ENCODE results near the gene FUT1. TPM values are rescaled to one million over a fixed set of nuclear protein-coding genes. Genes with fewer than 3 reads are reported as not detected.

Gene FUT1
- total and polyA plus RNA-seq, 10 of the 15 experiments (the other 5 are each of a cell fraction or from before 2014, with no cell fraction given), result 0.01 TPM; not detected in 9

GRCh38 chr19:48797103-48797502 lies 44.7 kb upstream of the FUT1 start (continued):
- TF ChIP-seq NR2C2 (IDR thresholded peaks at IDR 0.05; ENCODE audit: borderline replicate concordance, control insufficient read depth, insufficient read length, low read depth), result no peak

GRCh38 chr19:48796298-48797083 lies 44.0 kb upstream of the FUT1 start:
- SMC1A ChIA-PET (ENCODE audit: uncharacterized antibody, unreplicated experiment), result interaction anchor here (1.1 to 4.1 kb wide), 8 partner anchors 14 to 174 kb away, joined by 4 to 41 read pairs (median 8); partner anchors contain the start of genes BCAT2 and HSD17B14
- BruUV-seq (replicated peaks), result no TSS peak
- RAD21 ChIA-PET (ENCODE audit: unreplicated experiment), result interaction anchor here (1.1 to 4.1 kb wide), 6 partner anchors 10 to 174 kb away, joined by 7 to 72 read pairs (median 24); partner anchors contain the start of genes BCAT2 and HSD17B14
- Histone ChIP-seq H3K27me3 (replicated peaks in 1 of 2; ENCODE audit: control insufficient read depth in 2 of 2, insufficient read depth in 2 of 2, low read length in 1 of 2) (no peaks in the 10 kb centered on the region), H3K4me2 (ENCODE audit: control insufficient read depth, insufficient read depth) (no peak overlapping the region), H3K4me3 (no peak overlapping the region), H3K4me1 (ENCODE audit: control insufficient read depth, insufficient read depth, low read length) (peaks cover 6% of the 10 kb centered on the region), H2AFZ (ENCODE audit: control insufficient read depth, low read depth, low read length) (no peak overlapping the region), H3K9me3 (replicated peaks; ENCODE audit: control insufficient read depth, insufficient read depth, low read length) (no peaks in the 10 kb centered on the region), H3K27ac (ENCODE audit: control insufficient read depth, insufficient read depth) (no peak overlapping the region), H3K9ac (ENCODE audit: control insufficient read depth, insufficient read depth, low read length) (no peak overlapping the region), H3K79me2 (ENCODE audit: control insufficient read depth, insufficient read depth, low read length) (no peaks in the 10 kb centered on the region), H3K36me3 (ENCODE audit: control insufficient read depth in 2 of 2, insufficient read depth in 2 of 2, low read length in 1 of 2) (no peaks in the 10 kb centered on the region; a peak in 1 of 4 replicates), H4K20me1 (ENCODE audit: control insufficient read depth, insufficient read depth) (no peaks in the 10 kb centered on the region)
- POLR2A ChIA-PET, result interaction anchor here (0.8 to 2.1 kb wide), 9 partner anchors 13 to 170 kb away, joined by 3 to 8 read pairs (median 4); no protein-coding TSS in a partner anchor
- ATAC-seq, result no peak
- in situ Hi-C loops (cut with MboI) (loop anchor here (5.0 kb wide), 2 partner anchors 41 to 176 kb away; partner anchors contain the start of gene HSD17B14), intact Hi-C loops (cut with micrococcal nuclease; ENCODE audit: unreplicated experiment) (no loop called here)
- DNase-seq (ENCODE audit: low read depth, low spot score), result no peak
- WGBS (ENCODE audit: insufficient coverage, insufficient replicate concordance, low lambda C conversion rate, missing lambda C conversion rate), result 94% methylated on average over 18 of the region's 20 CpGs
- CTCF ChIA-PET, result interaction anchor here (1.2 to 26.1 kb wide), 10 partner anchors 10 to 196 kb away, joined by 6 to 520 read pairs (median 26); partner anchors contain the start of genes BCAT2, CA11, GYS1 and HSD17B14
- no peak for FAIRE-seq
- TF ChIP-seq, protein P1, sequence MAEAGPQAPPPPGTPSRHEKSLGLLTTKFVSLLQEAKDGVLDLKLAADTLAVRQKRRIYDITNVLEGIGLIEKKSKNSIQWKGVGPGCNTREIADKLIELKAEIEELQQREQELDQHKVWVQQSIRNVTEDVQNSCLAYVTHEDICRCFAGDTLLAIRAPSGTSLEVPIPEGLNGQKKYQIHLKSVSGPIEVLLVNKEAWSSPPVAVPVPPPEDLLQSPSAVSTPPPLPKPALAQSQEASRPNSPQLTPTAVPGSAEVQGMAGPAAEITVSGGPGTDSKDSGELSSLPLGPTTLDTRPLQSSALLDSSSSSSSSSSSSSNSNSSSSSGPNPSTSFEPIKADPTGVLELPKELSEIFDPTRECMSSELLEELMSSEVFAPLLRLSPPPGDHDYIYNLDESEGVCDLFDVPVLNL (IDR thresholded peaks at IDR 0.05; ENCODE audit: low read depth, low read length), result no peak
- TF ChIP-seq POLR2A (IDR thresholded peaks at IDR 0.05; ENCODE audit: low read depth, low read length), result peak; percentile 28; the same call in 1 of the 2 replicates

All from GM12878 (cell line).